GM23248 (cell line): ENCODE data around the gene MRPL17.

ENCODE experiments used
- EZH2 ChIP-seq: fragments of 200-600 bp; sonication (generic); IDR thresholded peaks from 2 replicates; pipeline ENCODE4 v1.6.1; 2018; ENCODE audit warnings: antibody characterized with exemption, mild to moderate bottlenecking; ENCODE audit not compliant: insufficient read depth, poor library complexity, severe bottlenecking
- EZH2phosphoT487 ChIP-seq: fragments of 200-600 bp; sonication (generic); IDR thresholded peaks from 2 replicates; pipeline ENCODE4 v1.6.1; 2018; ENCODE audit warnings: antibody characterized with exemption, moderate library complexity, mild to moderate bottlenecking, low read depth; ENCODE audit not compliant: insufficient read depth

- TF ChIP-seq EZH2phosphoT487 (no peak), EZH2 (no peak)
Observed at GRCh38 chr11:6671991-6672390, 11.1 kb downstream of the MRPL17 start.
